Progenitor cell of endocrine pancreas (in vitro differentiated cells): Measurements from ENCODE around the gene RNMT. TPM values are rescaled to one million over a fixed set of nuclear protein-coding genes. Genes with fewer than 3 reads are reported as not detected.
"Not testable (repeated sequence)": the region's sequence is repeated elsewhere in the genome, so short reads cannot be mapped to it uniquely, and the experiment has no call there.

ENCODE experiments used
- DNase-seq: peaks from one replicate; pipeline ENCODE4 v3.0.0; 2021; ENCODE audit warnings: low spot score; ENCODE audit not compliant: unreplicated experiment
- H3K27ac Mint-ChIP-seq: 2 replicates; pipeline ENCODE4 v1.8.0; 2021; ENCODE audit warnings: mild to moderate bottlenecking, moderate library complexity, mixed read lengths
- H3K27me3 Mint-ChIP-seq: 2 replicates; pipeline ENCODE4 v1.8.0; 2021; ENCODE audit warnings: mixed read lengths
- H3K36me3 Mint-ChIP-seq: 2 replicates; pipeline ENCODE4 v1.8.0; 2022; ENCODE audit warnings: mixed read lengths; ENCODE audit not compliant: insufficient read depth
- H3K4me1 Mint-ChIP-seq: 2 replicates; pipeline ENCODE4 v1.8.0; 2021; ENCODE audit warnings: low read depth, mixed read lengths
- H3K4me3 Mint-ChIP-seq: 2 replicates; pipeline ENCODE4 v1.8.0; 2021; ENCODE audit warnings: low read depth, mild to moderate bottlenecking, moderate library complexity, mixed read lengths
- H3K9me3 Mint-ChIP-seq: 2 replicates; pipeline ENCODE4 v1.8.0; 2021; ENCODE audit warnings: low read depth, mixed read lengths
- total RNA-seq: library from RNA; stranded (reverse); gene quantifications from 2 replicates; pipeline ENCODE4 v1.2.1, GENCODE V29; 2021
- TF ChIP-seq, protein P1 (sequence below): fragments of 200-600 bp; sonication (generic); IDR thresholded peaks from one replicate; pipeline ENCODE4 v1.5.0; 2021; ENCODE audit warnings: antibody characterized with exemption, mild to moderate bottlenecking; ENCODE audit not compliant: unreplicated experiment

The RNMT gene
- total RNA-seq, 1 donor from 2014 or later: 47.6 TPM

DNA sequence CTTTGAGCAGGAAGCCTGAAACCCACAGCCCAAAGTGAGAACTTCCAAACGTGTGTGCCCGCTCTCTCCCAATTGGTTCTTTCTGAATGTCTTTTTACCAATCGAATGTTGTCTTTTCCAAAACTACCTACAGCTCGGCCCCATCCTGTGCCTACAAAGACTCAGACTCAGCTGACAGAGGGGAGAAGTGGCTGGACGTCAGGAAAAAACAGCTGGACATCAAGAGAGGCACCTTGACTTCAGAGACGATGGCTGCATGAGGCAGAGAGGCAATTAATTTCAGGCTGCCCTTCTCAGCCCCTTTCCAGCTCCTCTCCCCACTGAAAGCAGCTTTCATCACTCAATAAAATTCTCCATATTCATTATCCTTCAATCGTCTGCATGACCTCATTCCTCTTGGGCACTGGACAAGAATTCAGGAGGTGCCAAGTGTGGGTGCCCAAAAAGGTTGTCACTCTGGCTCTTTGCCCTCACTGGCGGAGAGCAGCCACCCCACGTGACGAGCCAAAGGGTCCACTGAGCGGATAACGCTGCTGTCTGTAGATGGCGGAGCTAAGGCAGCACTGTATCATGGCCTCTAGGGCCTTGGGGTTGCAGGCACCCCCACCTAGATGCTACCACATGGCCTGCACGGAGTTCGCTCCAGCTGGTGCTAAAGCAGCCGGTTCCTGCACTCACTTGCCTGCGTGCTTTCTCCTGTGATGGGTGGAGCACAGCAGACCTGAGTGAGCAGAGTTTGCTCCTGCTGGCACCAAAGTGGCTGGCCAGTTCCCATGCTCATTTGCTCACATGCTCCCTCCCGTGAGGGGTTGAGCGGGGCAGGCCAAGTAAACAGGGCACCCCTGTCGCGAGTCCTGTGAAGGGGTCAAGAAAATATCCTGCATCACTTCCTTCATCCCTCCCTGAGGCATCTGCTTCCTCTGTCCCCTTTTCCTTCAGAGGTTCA is 38.0 kb upstream of the RNMT start:
- Mint-ChIP-seq H3K27me3 (no peaks in the 10 kb centered on the region), H3K27ac (no peak overlapping the region), H3K4me3 (no peak overlapping the region), H3K9me3 (peaks cover 35% of the 10 kb centered on the region), H3K4me1 (peaks cover 13% of the 10 kb centered on the region), H3K36me3 (peaks cover 16% of the 10 kb centered on the region)
- no peak for DNase-seq
- TF ChIP-seq, protein P1, sequence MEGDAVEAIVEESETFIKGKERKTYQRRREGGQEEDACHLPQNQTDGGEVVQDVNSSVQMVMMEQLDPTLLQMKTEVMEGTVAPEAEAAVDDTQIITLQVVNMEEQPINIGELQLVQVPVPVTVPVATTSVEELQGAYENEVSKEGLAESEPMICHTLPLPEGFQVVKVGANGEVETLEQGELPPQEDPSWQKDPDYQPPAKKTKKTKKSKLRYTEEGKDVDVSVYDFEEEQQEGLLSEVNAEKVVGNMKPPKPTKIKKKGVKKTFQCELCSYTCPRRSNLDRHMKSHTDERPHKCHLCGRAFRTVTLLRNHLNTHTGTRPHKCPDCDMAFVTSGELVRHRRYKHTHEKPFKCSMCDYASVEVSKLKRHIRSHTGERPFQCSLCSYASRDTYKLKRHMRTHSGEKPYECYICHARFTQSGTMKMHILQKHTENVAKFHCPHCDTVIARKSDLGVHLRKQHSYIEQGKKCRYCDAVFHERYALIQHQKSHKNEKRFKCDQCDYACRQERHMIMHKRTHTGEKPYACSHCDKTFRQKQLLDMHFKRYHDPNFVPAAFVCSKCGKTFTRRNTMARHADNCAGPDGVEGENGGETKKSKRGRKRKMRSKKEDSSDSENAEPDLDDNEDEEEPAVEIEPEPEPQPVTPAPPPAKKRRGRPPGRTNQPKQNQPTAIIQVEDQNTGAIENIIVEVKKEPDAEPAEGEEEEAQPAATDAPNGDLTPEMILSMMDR: no peak

DNA sequence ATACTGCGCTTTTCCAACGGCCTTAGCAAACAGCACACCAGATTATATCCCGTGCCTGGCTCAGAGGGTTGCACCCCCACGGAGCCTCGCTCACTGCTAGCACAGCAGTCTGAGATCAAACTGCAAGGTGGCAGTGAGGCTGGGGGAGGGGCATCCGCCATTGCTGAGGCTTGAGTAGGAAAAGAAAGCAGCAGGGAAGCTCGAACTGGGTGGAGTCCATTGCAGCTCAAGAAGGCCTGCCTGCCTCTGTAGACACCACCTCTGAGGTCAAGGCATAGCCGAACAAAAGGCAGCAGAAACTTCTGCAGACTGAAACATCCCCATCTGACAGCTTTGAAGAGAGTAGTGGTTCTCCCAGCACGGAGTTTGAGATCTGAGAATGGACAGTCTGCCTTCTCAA is 36.4 kb upstream of the RNMT start:
- not testable (repeated sequence) for DNase-seq, H3K27ac Mint-ChIP-seq, H3K4me1 Mint-ChIP-seq, H3K4me3 Mint-ChIP-seq, H3K27me3 Mint-ChIP-seq
- H3K36me3 Mint-ChIP-seq: peaks cover 23% of the 10 kb centered on the region
- peaks cover 39% of the 10 kb centered on the region for H3K9me3 Mint-ChIP-seq

DNA sequence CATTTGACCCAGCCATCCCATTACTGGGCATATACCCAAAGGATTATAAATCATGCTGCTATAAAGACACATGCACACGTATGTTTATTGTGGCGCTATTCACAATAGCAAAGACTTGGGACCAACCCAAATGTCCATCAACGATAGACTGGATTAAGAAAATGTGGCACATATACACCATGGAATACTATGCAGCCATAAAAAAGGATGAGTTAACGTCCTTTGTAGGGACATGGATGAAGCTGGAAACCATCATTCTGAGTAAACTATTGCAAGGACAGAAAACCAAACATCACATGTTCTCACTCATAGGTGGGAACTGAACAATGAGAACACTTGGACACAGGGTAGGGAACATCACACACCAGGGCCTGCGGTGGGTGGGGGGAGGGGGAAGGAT is 31.1 kb upstream of the RNMT start:
- peaks cover 34% of the 10 kb centered on the region for H3K36me3 Mint-ChIP-seq
- not testable (repeated sequence) for H3K4me3 Mint-ChIP-seq, H3K4me1 Mint-ChIP-seq

DNA sequence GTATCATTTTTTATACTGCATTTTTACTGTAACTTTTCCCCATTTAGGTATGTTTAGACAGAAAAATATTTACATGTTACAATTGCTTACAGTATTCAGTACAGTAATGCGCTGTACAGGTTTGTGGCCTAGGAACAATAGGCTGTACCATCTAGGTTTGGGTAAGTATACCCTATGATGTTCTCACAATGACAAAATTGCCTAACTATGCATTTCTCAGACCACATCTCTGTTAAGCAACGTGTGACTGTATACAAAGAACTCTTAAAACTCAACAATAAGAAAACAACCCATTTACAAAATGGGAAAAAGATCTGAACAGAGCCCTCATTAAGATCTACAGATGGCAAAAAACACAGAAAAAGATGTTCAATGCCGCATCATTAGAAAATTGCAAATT is 29.5 kb upstream of the RNMT start:
- H3K4me3 Mint-ChIP-seq: no peak overlapping the region
- no peak overlapping the region for H3K27ac Mint-ChIP-seq
- TF ChIP-seq, protein P1: no peak
- peaks cover 46% of the 10 kb centered on the region for H3K9me3 Mint-ChIP-seq
- no peaks in the 10 kb centered on the region for H3K4me1 Mint-ChIP-seq
- no peak for DNase-seq
- peaks cover 39% of the 10 kb centered on the region for H3K36me3 Mint-ChIP-seq
- H3K27me3 Mint-ChIP-seq: no peaks in the 10 kb centered on the region

More for the DNA sequence above, 31.1 kb upstream of the RNMT start:
- DNase-seq, H3K27me3 Mint-ChIP-seq, H3K27ac Mint-ChIP-seq: not testable (repeated sequence)
- H3K9me3 Mint-ChIP-seq: peaks cover 49% of the 10 kb centered on the region

DNA sequence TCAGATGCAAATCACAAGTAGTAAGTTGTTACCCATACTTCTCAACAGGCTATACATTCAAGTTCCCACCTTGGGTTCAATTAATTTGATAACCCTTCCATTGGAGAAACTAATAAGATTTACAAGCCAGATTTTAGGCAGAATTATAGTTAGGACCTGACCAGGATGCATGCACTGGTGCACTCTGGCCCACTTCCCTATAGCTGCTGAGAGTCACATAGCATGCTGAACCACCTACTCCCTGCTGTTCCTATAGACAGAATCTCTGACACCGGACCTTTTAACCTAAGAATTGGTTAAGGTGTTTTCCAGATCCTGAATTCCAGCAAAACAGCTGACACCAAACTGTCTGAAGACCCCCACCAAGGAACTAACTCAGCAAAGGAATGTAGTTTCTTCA is 26.3 kb upstream of the RNMT start:
- Mint-ChIP-seq H3K4me1 (no peaks in the 10 kb centered on the region), H3K27ac (no peak overlapping the region), H3K9me3 (peaks cover 48% of the 10 kb centered on the region), H3K4me3 (no peak overlapping the region), H3K27me3 (no peaks in the 10 kb centered on the region), H3K36me3 (peaks cover 41% of the 10 kb centered on the region)
- TF ChIP-seq, protein P1: no peak
- no peak for DNase-seq

DNA sequence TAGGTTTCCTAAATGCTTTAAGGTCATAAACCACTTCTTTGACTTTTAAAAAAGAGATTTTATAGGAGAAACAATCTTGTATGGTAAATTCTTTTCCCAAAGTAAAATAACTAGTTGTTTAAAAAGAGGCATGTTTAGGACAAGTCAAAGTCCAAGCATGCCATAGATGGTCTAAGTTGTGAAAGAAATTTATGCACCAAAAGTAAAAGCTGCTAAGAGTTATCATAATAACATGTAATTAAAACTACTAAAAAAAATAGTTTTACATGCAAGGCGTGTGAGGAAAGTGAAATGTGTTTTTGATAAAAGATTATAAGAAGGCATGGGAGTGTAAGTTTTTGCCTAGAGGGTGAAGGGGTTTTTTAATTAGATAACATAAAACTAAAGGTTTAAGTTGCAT is 22.6 kb upstream of the RNMT start:
- Mint-ChIP-seq H3K36me3 (peaks cover 37% of the 10 kb centered on the region), H3K9me3 (peaks cover 58% of the 10 kb centered on the region), H3K4me3 (no peak overlapping the region), H3K27me3 (no peaks in the 10 kb centered on the region), H3K27ac (no peak overlapping the region), H3K4me1 (no peaks in the 10 kb centered on the region)
- DNase-seq: no peak
- TF ChIP-seq, protein P1: no peak
